SHP77 treated with DMSO at 0.1 percent for 48 hours (cell line): Measurements from ENCODE around the gene ADAMTS12.

ENCODE experiments used
- DNase-seq: peaks from one replicate; lab custom pipeline; 2025; lab: John Stamatoyannopoulos, UW

ADAMTS12 gene

GRCh38 chr5:33713136-33713765 is 178.5 kb downstream of the ADAMTS12 start:
- DNase-seq: no peak

DNA sequence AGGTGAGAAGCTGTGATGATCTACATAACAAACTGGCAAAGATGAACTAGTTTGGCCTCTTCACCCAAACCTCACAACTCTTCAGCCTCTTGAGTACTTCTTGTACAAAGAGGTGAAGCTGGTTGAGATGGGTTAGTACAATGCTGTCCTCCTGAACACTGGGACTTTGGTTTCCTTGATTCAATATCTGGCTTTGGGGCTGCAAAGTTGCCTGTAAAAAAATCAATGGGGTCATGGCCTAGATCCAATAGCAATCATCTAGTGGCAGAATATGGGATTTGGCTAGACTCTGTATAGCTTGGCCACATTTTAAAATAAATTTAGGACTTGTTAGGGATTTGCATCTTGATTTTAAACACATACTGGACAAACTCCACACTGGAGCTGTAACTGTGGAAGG is 179.1 kb downstream of the ADAMTS12 start:
- no peak for DNase-seq

DNA sequence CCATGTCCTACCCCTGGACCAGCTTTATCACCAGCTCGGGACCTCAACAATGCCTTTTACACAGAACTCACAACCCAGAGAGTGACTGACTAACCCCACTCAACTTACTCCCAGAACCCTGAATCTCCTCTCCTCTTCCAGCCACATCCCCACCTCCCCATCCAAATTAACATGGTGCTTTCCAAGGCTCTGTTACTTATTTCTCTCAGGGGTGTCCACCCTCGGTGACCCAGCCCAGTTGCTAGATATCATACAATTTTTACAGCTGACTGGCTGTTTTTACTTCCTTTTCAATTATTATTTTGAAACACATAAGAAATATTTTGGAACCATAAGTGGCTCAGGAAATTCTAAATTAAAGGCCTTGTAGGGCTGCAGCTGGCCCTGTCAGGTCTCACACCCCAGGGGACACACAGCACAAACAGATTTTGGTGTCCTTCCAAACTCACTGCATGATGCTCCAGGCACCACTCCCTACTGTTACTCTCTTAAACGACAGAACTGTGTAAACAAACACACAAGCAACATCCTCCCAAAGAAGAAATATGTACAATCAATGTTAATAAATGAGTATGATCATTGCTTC is 180.6 kb downstream of the ADAMTS12 start:
- no peak for DNase-seq

GRCh38 chr5:33702867-33703266 is 188.9 kb downstream of the ADAMTS12 start:
- no peak for DNase-seq

DNA sequence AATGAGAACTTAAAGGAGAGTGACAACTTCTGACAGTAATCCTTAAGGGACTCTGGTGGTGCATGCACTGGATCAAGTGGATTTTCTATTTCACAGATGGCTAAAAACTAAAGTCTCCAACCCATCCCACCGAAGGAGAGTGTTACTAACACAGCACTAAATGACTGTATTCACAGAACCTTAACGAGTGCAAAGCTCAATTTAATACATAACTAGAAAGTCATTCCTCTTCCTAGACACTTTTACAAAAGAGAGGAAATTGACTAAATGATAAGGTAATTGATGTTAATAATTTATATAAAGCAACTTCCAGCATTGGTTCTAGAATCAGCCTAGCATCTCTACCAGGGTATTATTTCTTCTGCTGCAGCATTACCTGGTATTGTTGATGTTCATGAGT is 189.8 kb downstream of the ADAMTS12 start:
- DNase-seq: no peak

- no peak for DNase-seq
Observed at GRCh38 chr5:33701251-33701650, 190.5 kb downstream of the ADAMTS12 start.

- no peak for DNase-seq
Observed at GRCh38 chr5:33696411-33696810, 195.4 kb downstream of the ADAMTS12 start.

- no peak for DNase-seq
Observed at GRCh38 chr5:33692980-33693379, 198.8 kb downstream of the ADAMTS12 start.

GRCh38 chr5:33691856-33692255 is 199.9 kb downstream of the ADAMTS12 start:
- DNase-seq: no peak

DNA sequence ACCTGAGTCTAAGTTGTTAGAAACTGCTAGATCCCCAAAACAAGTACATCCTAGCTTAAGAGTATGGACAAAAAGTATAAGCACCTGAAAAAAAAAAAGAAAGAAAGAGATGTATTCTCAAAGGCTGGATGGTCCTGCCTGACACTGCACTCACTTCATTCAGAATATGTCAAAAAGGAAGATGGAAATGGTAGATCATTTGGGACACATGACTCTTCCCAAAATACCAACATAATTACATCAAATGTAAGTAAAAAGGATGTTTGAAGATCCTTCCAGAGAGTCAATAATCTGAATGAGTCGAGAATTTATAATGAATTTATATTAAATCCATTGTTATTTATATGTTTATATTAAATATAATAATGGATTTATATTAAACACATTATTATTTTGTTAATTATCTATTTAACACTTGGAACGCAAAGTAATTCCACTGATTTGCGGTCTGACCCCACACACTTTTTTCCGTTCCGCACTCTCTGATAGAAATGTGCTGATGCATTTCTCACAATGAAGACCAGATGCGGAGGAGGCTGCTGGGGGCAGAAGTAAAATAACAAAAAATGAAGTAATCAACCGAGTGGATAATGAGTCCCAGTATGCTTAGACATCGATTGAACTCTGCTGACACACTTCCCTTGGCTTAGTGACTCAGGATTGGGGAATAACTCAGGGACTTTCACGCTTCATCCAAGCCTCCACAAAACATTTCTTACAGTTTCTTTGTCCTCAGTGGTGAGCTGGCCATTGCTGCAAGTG is 201.2 kb downstream of the ADAMTS12 start:
- DNase-seq: no peak

DNA sequence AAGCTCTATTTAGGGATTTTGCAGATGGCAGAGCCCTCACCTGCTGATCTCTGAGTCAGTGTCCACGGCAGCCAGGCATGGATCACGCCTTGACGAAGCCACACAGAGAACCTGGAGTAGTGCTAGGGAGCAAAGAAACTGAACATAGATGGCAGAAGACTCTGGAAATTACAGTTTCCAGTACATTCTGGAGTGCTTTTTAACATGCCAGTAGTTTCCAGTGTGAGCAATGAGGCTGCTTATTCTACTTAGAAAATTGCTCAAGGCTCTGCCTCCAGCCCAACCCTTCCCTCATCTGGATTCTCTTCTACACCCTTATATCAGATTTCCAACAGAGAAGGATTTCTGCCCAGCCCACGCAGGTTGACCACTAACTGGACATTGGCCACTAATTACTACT is 203.3 kb downstream of the ADAMTS12 start:
- DNase-seq: no peak

DNA sequence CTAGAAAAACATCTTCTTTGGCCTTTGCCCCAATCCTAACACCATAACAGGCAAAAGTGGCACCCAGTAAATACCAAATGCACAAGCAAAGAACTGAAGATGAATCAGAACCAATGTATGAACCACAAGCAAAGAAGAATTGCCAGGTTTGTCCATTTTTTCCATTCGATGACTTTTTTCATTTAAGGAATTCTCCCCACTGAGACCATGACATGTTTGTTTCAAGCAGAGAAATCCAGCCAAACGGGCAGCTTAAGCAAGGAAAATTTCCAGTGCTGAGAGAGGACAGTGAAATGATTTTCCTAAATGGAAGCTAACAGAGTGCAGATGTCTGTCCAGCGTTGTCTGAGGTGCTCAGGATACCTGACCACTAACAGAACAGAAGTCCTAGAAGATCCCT is 203.7 kb downstream of the ADAMTS12 start:
- no peak for DNase-seq

DNA sequence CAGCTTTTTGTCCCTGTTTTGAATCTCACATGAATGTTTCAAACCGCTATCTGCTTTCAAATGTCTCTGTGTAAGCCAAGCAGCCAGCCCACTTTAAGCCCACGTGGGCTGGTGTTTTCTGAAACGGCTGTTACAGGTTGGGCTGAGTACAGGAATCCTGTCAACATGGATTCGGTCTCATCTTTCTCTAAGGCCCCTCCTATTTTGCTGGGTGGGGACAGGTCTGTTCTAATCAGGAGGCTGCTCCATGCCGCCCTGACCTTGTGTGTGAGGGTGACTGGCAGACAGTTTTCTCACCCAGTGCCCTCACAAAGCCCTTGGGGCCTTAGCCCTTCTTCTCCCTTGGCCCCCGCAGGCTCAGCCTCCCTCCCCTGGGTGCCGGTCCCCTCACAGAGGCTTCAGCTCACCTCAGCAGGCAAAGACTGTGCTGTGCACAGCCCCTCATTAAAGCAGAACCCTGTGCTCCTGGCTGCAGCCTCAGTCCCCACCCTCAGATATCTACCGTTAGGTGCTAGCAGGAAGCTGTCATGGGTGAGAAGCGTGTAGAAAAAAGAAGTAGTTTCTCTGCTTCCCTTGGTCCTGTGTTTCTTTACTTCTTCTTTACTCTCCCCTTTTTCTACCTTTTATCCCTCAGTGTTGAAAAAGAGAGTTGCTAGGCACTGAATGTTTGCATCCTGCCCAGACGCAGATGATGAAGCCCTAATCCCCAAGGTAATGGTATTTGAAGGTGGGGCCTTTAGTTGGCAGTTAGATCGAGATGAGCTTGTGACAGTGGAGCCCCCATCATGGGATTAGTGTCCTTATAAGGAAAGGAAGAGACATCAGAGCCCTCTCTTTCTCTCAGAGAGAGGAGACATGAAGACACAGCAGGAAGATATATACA is 205.7 kb downstream of the ADAMTS12 start:
- no peak for DNase-seq

DNA sequence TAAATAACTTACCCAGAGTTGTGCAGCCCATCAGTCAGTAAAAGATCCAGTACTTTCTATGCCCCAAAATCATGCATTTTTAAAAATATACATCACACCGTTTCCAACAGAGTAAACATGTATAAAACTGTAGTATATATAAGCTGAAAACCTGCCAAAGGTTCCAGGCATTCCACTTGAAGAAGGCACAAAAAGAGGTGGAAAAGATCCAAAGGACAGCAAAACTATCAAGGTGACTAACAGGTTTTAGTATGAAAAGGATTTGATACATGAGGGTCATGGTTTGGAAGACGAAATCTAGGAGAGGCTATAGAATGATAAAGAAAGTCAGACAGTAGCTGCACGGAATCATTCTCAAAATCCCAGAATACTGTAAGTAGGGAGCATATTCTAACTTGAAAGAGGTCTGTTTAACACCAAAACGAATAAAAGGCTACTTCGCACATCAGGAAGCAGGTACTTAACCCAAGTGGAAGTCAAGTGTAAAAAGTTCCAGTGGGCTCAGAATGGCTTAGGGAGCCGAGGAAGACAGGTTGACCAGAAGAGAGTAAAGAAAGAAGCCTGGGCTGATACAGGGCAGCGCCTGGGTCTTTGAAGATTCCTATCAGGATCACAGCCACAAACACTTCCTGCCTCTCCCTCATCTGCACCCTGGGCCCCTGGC is 207.2 kb downstream of the ADAMTS12 start:
- no peak for DNase-seq

GRCh38 chr5:33679791-33680190 is 212.0 kb downstream of the ADAMTS12 start:
- no peak for DNase-seq

DNA sequence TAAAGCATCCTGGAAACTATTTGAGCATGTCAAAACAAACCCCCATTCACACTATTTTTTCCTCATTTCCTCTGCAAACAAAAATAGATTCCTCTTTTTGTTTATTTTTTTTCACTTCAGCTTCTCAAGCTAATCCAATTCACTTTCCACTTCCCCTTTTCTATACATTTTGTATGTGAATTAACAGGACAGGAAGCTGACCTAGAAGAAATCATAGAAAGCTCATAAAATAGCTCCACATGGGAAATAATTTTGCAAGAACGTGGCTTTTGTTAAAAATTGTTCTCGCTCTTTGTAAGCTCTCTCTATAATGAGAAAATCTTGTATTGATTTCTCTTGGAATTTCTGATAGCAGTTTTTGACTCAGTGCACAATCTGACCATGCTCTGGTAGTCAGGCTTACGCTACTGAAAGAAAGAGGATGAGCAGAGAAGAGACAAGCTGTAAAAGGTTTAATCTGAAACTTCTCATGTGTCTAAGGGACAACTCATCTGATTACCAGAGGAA is 215.8 kb downstream of the ADAMTS12 start:
- no peak for DNase-seq

DNA sequence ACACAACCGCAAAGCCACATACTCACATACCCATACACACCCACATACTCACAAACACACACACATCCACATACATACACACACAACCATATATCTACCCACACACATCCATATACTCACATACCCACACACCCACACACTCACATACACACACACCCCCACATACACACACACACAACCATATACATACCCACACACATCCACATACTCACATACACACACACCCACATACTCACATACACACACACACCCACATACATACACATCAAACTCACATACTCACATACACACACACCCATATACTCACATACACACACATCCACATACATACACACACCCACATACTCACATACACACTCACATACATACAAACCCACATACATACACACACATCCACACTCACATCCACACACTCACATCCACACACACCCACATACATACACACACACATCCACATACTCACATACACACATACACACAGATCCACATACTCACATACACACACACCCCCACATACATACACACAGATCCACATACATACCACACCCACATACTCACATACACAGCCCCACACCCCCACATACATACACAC is 220.0 kb downstream of the ADAMTS12 start:
- no peak for DNase-seq

GRCh38 chr5:33662722-33663427 is 228.9 kb downstream of the ADAMTS12 start:
- DNase-seq: no peak

DNA sequence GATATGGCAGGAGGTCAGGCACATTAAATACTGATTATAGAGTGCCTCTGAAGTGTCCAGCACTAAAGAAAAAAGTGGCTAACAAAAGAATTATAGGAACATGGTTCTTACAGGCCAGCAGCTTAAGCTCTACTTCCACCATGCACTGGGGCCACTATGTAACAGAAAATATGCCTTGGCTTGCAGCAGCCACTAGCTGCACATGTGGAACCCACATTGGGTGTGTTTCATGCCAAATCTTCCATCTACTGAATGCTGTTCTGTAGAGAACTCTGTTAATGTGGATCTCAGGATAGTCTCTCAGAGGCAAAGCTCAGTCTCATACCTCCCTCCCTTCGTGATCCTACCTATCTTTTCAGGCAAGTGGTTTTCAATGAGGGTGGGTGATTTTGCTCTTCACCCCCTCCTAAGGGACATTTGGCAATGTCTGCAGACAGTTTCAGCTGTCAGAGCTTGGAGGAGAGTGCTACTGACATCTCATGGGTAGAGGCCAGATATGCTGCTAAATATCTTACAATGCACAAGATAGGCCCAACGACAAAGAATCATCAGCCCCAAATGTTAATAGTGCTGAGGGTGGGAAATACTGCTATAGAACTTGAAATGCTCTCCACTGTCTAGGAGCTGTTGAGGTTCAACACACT is 232.1 kb downstream of the ADAMTS12 start:
- DNase-seq: no peak

GRCh38 chr5:33657804-33658440 is 233.9 kb downstream of the ADAMTS12 start:
- no peak for DNase-seq
